GM21381 (cell line): ENCODE results near the gene CCBE1.

Experiments
- ATAC-seq: cut with Tn5 transposase; IDR thresholded peaks from one replicate; pipeline ENCODE4 v1.9.1; 2021; ENCODE audit warnings: mild to moderate bottlenecking, moderate library complexity; ENCODE audit not compliant: unreplicated experiment

CCBE1 gene

GRCh38 chr18:59466980-59467379 is 230.2 kb downstream of the CCBE1 start:
- no peak for ATAC-seq

GRCh38 chr18:59464486-59464885 is 232.7 kb downstream of the CCBE1 start:
- ATAC-seq: no peak

GRCh38 chr18:59461171-59461570 is 236.1 kb downstream of the CCBE1 start:
- no peak for ATAC-seq

GRCh38 chr18:59460072-59460420 is 237.2 kb downstream of the CCBE1 start:
- no peak for ATAC-seq

- no peak for ATAC-seq
Observed at GRCh38 chr18:59459369-59460071, 237.7 kb downstream of the CCBE1 start.

- no peak for ATAC-seq
Observed at GRCh38 chr18:59458575-59458974, 238.6 kb downstream of the CCBE1 start.

GRCh38 chr18:59456657-59457056 is 240.6 kb downstream of the CCBE1 start:
- no peak for ATAC-seq

GRCh38 chr18:59455728-59456276 is 241.4 kb downstream of the CCBE1 start:
- no peak for ATAC-seq

GRCh38 chr18:59454909-59455727 is 242.1 kb downstream of the CCBE1 start:
- no peak for ATAC-seq

- ATAC-seq: no peak
Observed at GRCh38 chr18:59453468-59453961, 243.7 kb downstream of the CCBE1 start.

- ATAC-seq: no peak
Observed at GRCh38 chr18:59451963-59452362, 245.3 kb downstream of the CCBE1 start.

- ATAC-seq: no peak
Observed at GRCh38 chr18:59451073-59451472, 246.2 kb downstream of the CCBE1 start.

GRCh38 chr18:59448546-59448945 is 248.7 kb downstream of the CCBE1 start:
- no peak for ATAC-seq

- ATAC-seq: no peak
Observed at GRCh38 chr18:59446012-59446411, 251.2 kb downstream of the CCBE1 start.

GRCh38 chr18:59437851-59438569 is 259.2 kb downstream of the CCBE1 start:
- ATAC-seq: no peak

GRCh38 chr18:59432803-59433597 is 264.2 kb downstream of the CCBE1 start:
- ATAC-seq: no peak

GRCh38 chr18:59431131-59431530 is 266.1 kb downstream of the CCBE1 start:
- ATAC-seq: no peak

- ATAC-seq: no peak
Observed at GRCh38 chr18:59429608-59430007, 267.6 kb downstream of the CCBE1 start.

GRCh38 chr18:59428018-59428417 is 269.2 kb downstream of the CCBE1 start:
- ATAC-seq: no peak

GRCh38 chr18:59426855-59427254 is 270.4 kb downstream of the CCBE1 start:
- ATAC-seq: no peak
